ENCODE results near the gene HSCB.
A peak's percentile ranks its signal among the peaks of the same experiment; 100 is the strongest.

HSCB gene

DNA sequence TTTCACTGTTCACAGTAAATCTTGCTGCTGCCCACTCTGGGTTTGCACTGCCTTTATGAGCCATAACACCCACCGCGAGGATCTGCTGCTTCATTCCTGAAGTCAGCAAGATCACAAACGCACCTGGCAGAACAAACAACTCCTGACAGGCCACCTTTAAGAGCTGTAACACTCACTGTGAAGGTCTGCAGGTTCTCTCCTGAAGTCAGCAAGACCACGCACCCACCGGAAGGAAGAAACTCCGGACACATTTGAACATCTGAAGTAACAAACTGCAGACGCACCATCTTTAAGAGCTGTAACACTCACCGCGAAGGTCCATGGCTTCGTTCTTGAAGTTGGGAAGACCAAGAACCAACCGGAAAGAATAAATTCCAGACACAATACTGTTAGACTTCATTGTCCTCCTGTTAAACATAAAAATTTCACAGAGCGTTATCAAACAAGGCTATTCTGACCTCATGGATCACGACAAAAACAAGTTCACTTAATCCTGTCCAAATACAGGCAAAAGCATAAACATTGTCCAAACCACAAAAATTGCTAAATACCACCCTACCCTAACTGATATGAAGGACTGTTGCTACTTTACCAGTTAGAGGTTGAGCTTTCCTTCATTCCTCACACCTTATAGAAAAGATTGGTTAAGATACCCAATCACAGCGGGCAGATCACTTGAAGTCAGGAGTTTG, 27.7 kb downstream of the HSCB start:
- peaks cover 8% of the 10 kb centered on the region for H3K36me3 ChIP-seq (ENCODE audit: control insufficient read depth, insufficient read depth, low read length)
- 90 to 95% methylated on average over 12 to 13 of the region's 14 CpGs for WGBS, 2 experiments (ENCODE audit: insufficient coverage in 2 of 2)
- H3K4me3 ChIP-seq (ENCODE audit: extremely low read depth, insufficient read depth, low read length, poor library complexity, severe bottlenecking): no peak overlapping the region
- no peak overlapping the region for H3K27ac ChIP-seq (ENCODE audit: low read depth, low read length, severe bottlenecking)
- no peaks in the 10 kb centered on the region for H3K4me1 ChIP-seq (ENCODE audit: control insufficient read depth, insufficient read depth, low read length, poor library complexity, severe bottlenecking)
- H3K9me3 ChIP-seq (ENCODE audit: control insufficient read depth, low read length): no peaks in the 10 kb centered on the region

DNA sequence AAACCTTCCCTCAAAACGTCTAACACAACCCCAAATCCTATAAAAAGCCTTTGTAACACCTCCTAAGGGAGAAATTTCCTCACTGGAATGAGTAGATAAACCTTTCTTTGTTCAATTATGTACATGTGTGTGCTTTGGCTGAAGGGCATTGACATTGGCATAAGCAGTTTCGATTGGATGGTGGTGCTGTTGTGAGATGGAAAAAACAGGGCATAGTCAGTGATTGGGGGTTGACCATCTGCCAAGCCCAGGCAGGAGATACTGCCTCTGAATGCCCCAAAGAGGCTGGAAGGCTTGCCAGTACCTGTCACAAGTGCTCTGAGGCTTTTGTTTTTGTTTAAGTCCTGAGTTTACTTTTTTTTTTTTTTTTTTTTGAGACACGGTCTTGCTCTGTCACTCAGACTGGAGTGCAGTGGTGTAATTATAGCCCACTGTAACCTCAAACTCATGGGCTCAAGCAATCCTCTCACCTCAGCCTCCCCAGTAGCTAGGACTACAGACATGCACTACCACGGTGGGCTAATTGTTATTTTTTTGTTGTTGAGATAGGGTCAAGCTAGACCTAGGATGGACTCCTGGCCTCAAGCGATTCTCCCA, 29.5 kb downstream of the HSCB start:
- Histone ChIP-seq H3K27ac (ENCODE audit: low read depth, low read length, severe bottlenecking) (no peak overlapping the region), H3K9me3 (ENCODE audit: control insufficient read depth, low read length) (no peaks in the 10 kb centered on the region), H3K4me3 (ENCODE audit: extremely low read depth, insufficient read depth, low read length, poor library complexity, severe bottlenecking) (no peak overlapping the region), H3K36me3 (ENCODE audit: control insufficient read depth, insufficient read depth, low read length) (peaks cover 25% of the 10 kb centered on the region), H3K4me1 (ENCODE audit: control insufficient read depth, insufficient read depth, low read length, poor library complexity, severe bottlenecking) (no peaks in the 10 kb centered on the region)
- 100% methylated on average over 1 to 2 of the region's 5 CpGs for WGBS, 2 experiments (ENCODE audit: insufficient coverage in 2 of 2)

GRCh38 chr22:28772633-28773460, 31.0 kb downstream of the HSCB start, which contains the start of gene CCDC117:
TSS of gene CCDC117 (plus strand) at chr22:28772695. CDS start at chr22:28772850, 155 bp downstream.
- H3K9me3 ChIP-seq (ENCODE audit: control insufficient read depth, low read length): no peaks in the 10 kb centered on the region
- WGBS, 2 experiments (ENCODE audit: insufficient coverage in 2 of 2): 0% methylated on average over 75 to 77 of the region's 92 CpGs
- H3K36me3 ChIP-seq (ENCODE audit: control insufficient read depth, insufficient read depth, low read length): peaks cover 41% of the 10 kb centered on the region
- H3K4me1 ChIP-seq (ENCODE audit: control insufficient read depth, insufficient read depth, low read length, poor library complexity, severe bottlenecking): no peaks in the 10 kb centered on the region
- peak within 1 kb of the TSS; percentile 99 for H3K27ac ChIP-seq (ENCODE audit: low read depth, low read length, severe bottlenecking)
- H3K4me3 ChIP-seq (ENCODE audit: extremely low read depth, insufficient read depth, low read length, poor library complexity, severe bottlenecking): peak within 1 kb of the TSS; percentile 61

DNA sequence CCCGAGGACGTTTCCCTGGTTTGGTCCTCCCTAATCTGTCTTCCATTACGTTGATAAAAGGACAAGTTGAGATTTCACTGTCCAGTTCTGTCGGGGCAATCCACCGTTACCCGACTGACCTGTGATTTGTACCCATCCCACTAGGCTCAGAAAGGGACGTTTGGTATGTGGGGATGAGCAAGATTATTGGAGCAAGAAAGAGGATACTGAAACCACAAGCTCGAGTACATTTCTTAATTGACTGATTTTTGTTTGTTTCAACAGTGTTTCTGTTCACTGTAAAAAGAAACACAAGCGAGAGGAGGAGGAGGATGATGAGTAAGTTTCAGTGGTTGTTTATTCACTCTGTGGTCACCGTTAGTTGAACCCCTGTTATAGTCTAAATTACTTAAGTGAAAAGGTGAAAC, 31.6 kb downstream of the HSCB start:
- Histone ChIP-seq H3K27ac (ENCODE audit: low read depth, low read length, severe bottlenecking) (peak overlapping the region; percentile 99), H3K4me1 (ENCODE audit: control insufficient read depth, insufficient read depth, low read length, poor library complexity, severe bottlenecking) (no peaks in the 10 kb centered on the region), H3K36me3 (ENCODE audit: control insufficient read depth, insufficient read depth, low read length) (peaks cover 47% of the 10 kb centered on the region), H3K4me3 (ENCODE audit: extremely low read depth, insufficient read depth, low read length, poor library complexity, severe bottlenecking) (peak overlapping the region; percentile 61), H3K9me3 (ENCODE audit: control insufficient read depth, low read length) (no peaks in the 10 kb centered on the region)
- 44 to 46% methylated on average over 4 of the region's 10 CpGs for WGBS, 2 experiments (ENCODE audit: insufficient coverage in 2 of 2)

- Histone ChIP-seq H3K4me1 (ENCODE audit: control insufficient read depth, insufficient read depth, low read length, poor library complexity, severe bottlenecking) (no peaks in the 10 kb centered on the region), H3K27ac (ENCODE audit: low read depth, low read length, severe bottlenecking) (no peak overlapping the region), H3K36me3 (ENCODE audit: control insufficient read depth, insufficient read depth, low read length) (peaks cover 56% of the 10 kb centered on the region), H3K4me3 (ENCODE audit: extremely low read depth, insufficient read depth, low read length, poor library complexity, severe bottlenecking) (peak overlapping the region; percentile 61), H3K9me3 (ENCODE audit: control insufficient read depth, low read length) (no peaks in the 10 kb centered on the region)
- WGBS, 2 experiments (ENCODE audit: insufficient coverage in 2 of 2): 100% methylated on average over 1 of the region's 1 CpG
Measured at GRCh38 chr22:28774378-28774777, 32.5 kb downstream of the HSCB start.

- Histone ChIP-seq H3K4me1 (ENCODE audit: control insufficient read depth, insufficient read depth, low read length, poor library complexity, severe bottlenecking) (no peaks in the 10 kb centered on the region), H3K9me3 (ENCODE audit: control insufficient read depth, low read length) (no peaks in the 10 kb centered on the region), H3K27ac (ENCODE audit: low read depth, low read length, severe bottlenecking) (no peak overlapping the region), H3K36me3 (ENCODE audit: control insufficient read depth, insufficient read depth, low read length) (peaks cover 93% of the 10 kb centered on the region), H3K4me3 (ENCODE audit: extremely low read depth, insufficient read depth, low read length, poor library complexity, severe bottlenecking) (no peak overlapping the region)
- WGBS, 2 experiments (ENCODE audit: insufficient coverage in 2 of 2): 87 to 100% methylated on average over 4 of the region's 5 CpGs
Measured at GRCh38 chr22:28779833-28780232, 38.0 kb downstream of the HSCB start.

GRCh38 chr22:28780296-28780695, 38.5 kb downstream of the HSCB start:
- H3K4me1 ChIP-seq (ENCODE audit: control insufficient read depth, insufficient read depth, low read length, poor library complexity, severe bottlenecking): no peaks in the 10 kb centered on the region
- H3K9me3 ChIP-seq (ENCODE audit: control insufficient read depth, low read length): no peaks in the 10 kb centered on the region
- no peak overlapping the region for H3K27ac ChIP-seq (ENCODE audit: low read depth, low read length, severe bottlenecking)
- peaks cover 90% of the 10 kb centered on the region for H3K36me3 ChIP-seq (ENCODE audit: control insufficient read depth, insufficient read depth, low read length)
- no peak overlapping the region for H3K4me3 ChIP-seq (ENCODE audit: extremely low read depth, insufficient read depth, low read length, poor library complexity, severe bottlenecking)
- WGBS, 2 experiments (ENCODE audit: insufficient coverage in 2 of 2): 80 to 100% methylated on average over 1 of the region's 1 CpG

- Histone ChIP-seq H3K9me3 (ENCODE audit: control insufficient read depth, low read length) (no peaks in the 10 kb centered on the region), H3K36me3 (ENCODE audit: control insufficient read depth, insufficient read depth, low read length) (peaks cover 87% of the 10 kb centered on the region), H3K4me3 (ENCODE audit: extremely low read depth, insufficient read depth, low read length, poor library complexity, severe bottlenecking) (no peak overlapping the region), H3K4me1 (ENCODE audit: control insufficient read depth, insufficient read depth, low read length, poor library complexity, severe bottlenecking) (no peaks in the 10 kb centered on the region), H3K27ac (ENCODE audit: low read depth, low read length, severe bottlenecking) (peak overlapping the region; percentile 70)
- 94 to 95% methylated on average over 2 to 4 of the region's 4 CpGs for WGBS, 2 experiments (ENCODE audit: insufficient coverage in 2 of 2)
Measured at GRCh38 chr22:28783786-28784671, 42.2 kb downstream of the HSCB start.

- Histone ChIP-seq H3K4me3 (ENCODE audit: extremely low read depth, insufficient read depth, low read length, poor library complexity, severe bottlenecking) (no peak overlapping the region), H3K36me3 (ENCODE audit: control insufficient read depth, insufficient read depth, low read length) (peaks cover 47% of the 10 kb centered on the region), H3K4me1 (ENCODE audit: control insufficient read depth, insufficient read depth, low read length, poor library complexity, severe bottlenecking) (no peaks in the 10 kb centered on the region), H3K27ac (ENCODE audit: low read depth, low read length, severe bottlenecking) (no peak overlapping the region), H3K9me3 (ENCODE audit: control insufficient read depth, low read length) (no peaks in the 10 kb centered on the region)
- WGBS, 2 experiments (ENCODE audit: insufficient coverage in 2 of 2): 100% methylated on average over 1 of the region's 3 CpGs
Measured at GRCh38 chr22:28788601-28789000, 46.8 kb downstream of the HSCB start.

DNA sequence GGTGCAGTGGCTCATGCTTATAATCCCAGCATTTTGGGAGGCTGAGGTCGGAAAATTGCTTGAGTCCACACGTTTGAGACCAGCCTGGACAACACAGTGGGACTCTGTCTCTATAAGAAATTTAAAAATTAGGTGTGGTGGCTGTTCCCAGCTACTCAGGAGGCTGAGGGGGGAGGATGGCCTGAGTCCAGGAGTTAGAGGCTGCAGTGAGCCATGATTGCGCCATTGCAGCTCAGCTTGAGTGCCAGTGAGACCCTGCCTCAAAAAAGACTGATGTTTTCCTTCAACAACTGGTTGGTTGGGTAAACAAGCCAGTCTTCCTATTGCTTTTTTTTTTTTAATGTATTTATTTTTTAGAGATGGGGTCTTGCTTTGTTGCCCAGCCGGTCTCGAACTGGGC, 49.3 kb downstream of the HSCB start:
- H3K4me3 ChIP-seq (ENCODE audit: extremely low read depth, insufficient read depth, low read length, poor library complexity, severe bottlenecking): no peak overlapping the region
- no peaks in the 10 kb centered on the region for H3K9me3 ChIP-seq (ENCODE audit: control insufficient read depth, low read length)
- no peaks in the 10 kb centered on the region for H3K4me1 ChIP-seq (ENCODE audit: control insufficient read depth, insufficient read depth, low read length, poor library complexity, severe bottlenecking)
- peaks cover 51% of the 10 kb centered on the region for H3K36me3 ChIP-seq (ENCODE audit: control insufficient read depth, insufficient read depth, low read length)
- H3K27ac ChIP-seq (ENCODE audit: low read depth, low read length, severe bottlenecking): no peak overlapping the region
- 93 to 97% methylated on average over 3 of the region's 5 CpGs for WGBS, 2 experiments (ENCODE audit: insufficient coverage in 2 of 2)

All from mesodermal cell (in vitro differentiated cells).